ENCODE results near the gene H2AZ2.
"Not testable (repeated sequence)": the region's sequence is repeated elsewhere in the genome, so short reads cannot be mapped to it uniquely, and the experiment has no call there.

The H2AZ2 gene

GRCh38 chr7:44875241-44875640 lies 27.4 kb upstream of the H2AZ2 start:
- DNase-seq (ENCODE audit: extremely low spot score): no peak
- ChIA-PET CTCF (no interaction called here), POLR2A (interaction anchor here (1.0 to 1.8 kb wide), 2 partner anchors 10 to 24 kb away, joined by 3 to 8 read pairs; partner anchors contain the start of gene PURB)
- TF ChIP-seq CTBP1 (IDR thresholded peaks at IDR 0.05; ENCODE audit: borderline replicate concordance) (no peak), SUZ12 (IDR thresholded peaks at IDR 0.05) (no peak), PKNOX1 (IDR thresholded peaks at IDR 0.05) (no peak), ELF4 (IDR thresholded peaks at IDR 0.05) (no peak), L3MBTL2 (conservative IDR thresholded peaks at IDR 0.05) (no peak), LEF1 (IDR thresholded peaks at IDR 0.05; ENCODE audit: borderline replicate concordance) (no peak), HDGF (IDR thresholded peaks at IDR 0.05; ENCODE audit: borderline replicate concordance) (no peak), ZNF384 (IDR thresholded peaks at IDR 0.05) (no peak), FOXK2 (IDR thresholded peaks at IDR 0.05) (no peak), BHLHE40 (IDR thresholded peaks at IDR 0.05; ENCODE audit: borderline replicate concordance) (no peak), FOXA1 (IDR thresholded peaks at IDR 0.05) (no peak), SP1 (IDR thresholded peaks at IDR 0.05) (no peak), FOXM1 (IDR thresholded peaks at IDR 0.05; ENCODE audit: borderline replicate concordance) (no peak), TARDBP (IDR thresholded peaks at IDR 0.05) (no peak), NFRKB (IDR thresholded peaks at IDR 0.05) (no peak), ARNT (IDR thresholded peaks at IDR 0.05) (no peak)

GRCh38 chr7:44872787-44873186 lies 24.9 kb upstream of the H2AZ2 start:
- DNase-seq (ENCODE audit: extremely low spot score): no peak
- POLR2A ChIA-PET: interaction anchor here (1.1 kb wide), 1 partner anchor 10 kb away, joined by 3 read pairs; no protein-coding TSS in a partner anchor
- TF ChIP-seq ZNF384 (IDR thresholded peaks at IDR 0.05): no peak
- CTCF ChIA-PET: interaction anchor here (0.5 kb wide), 1 partner anchor 127 kb away, joined by 3 read pairs; no protein-coding TSS in a partner anchor

GRCh38 chr7:44871918-44872317 lies 24.0 kb upstream of the H2AZ2 start:
- CTCF ChIA-PET; DNase-seq (ENCODE audit: extremely low spot score); POLR2A ChIA-PET: not testable (repeated sequence)

GRCh38 chr7:44870780-44871179 lies 22.9 kb upstream of the H2AZ2 start:
- DNase-seq (ENCODE audit: extremely low spot score); CTCF ChIA-PET; POLR2A ChIA-PET: not testable (repeated sequence)

- DNase-seq (ENCODE audit: extremely low spot score); CTCF ChIA-PET; POLR2A ChIA-PET: not testable (repeated sequence)
Measured at GRCh38 chr7:44870336-44870735, 22.4 kb upstream of the H2AZ2 start.

- TF ChIP-seq ELF4 (IDR thresholded peaks at IDR 0.05) (no peak), BHLHE40 (IDR thresholded peaks at IDR 0.05; ENCODE audit: borderline replicate concordance) (no peak), PKNOX1 (IDR thresholded peaks at IDR 0.05) (no peak), FOXM1 (IDR thresholded peaks at IDR 0.05; ENCODE audit: borderline replicate concordance) (no peak), TARDBP (IDR thresholded peaks at IDR 0.05) (no peak), LEF1 (IDR thresholded peaks at IDR 0.05; ENCODE audit: borderline replicate concordance) (no peak), HDGF (IDR thresholded peaks at IDR 0.05; ENCODE audit: borderline replicate concordance) (no peak), NFRKB (IDR thresholded peaks at IDR 0.05) (no peak), L3MBTL2 (conservative IDR thresholded peaks at IDR 0.05) (no peak), SP1 (IDR thresholded peaks at IDR 0.05) (no peak), SUZ12 (IDR thresholded peaks at IDR 0.05) (no peak), CTBP1 (IDR thresholded peaks at IDR 0.05; ENCODE audit: borderline replicate concordance) (no peak), ZNF384 (IDR thresholded peaks at IDR 0.05) (no peak), FOXK2 (IDR thresholded peaks at IDR 0.05) (no peak), FOXA1 (IDR thresholded peaks at IDR 0.05) (no peak), ARNT (IDR thresholded peaks at IDR 0.05) (no peak)
- no peak for DNase-seq (ENCODE audit: extremely low spot score)
- ChIA-PET CTCF (interaction anchor here (0.8 to 1.2 kb wide), 2 partner anchors 9 to 12 kb away, joined by 4 to 7 read pairs; no protein-coding TSS in a partner anchor), POLR2A (interaction anchor here (1.0 to 2.7 kb wide), 3 partner anchors 17 to 19 kb away, joined by 3 to 12 read pairs (median 8); partner anchors contain the start of genes H2AZ2 and PURB)
Measured at GRCh38 chr7:44867073-44867995, 19.4 kb upstream of the H2AZ2 start.

- ChIA-PET POLR2A (interaction anchor here (1.8 kb wide), 1 partner anchor 13 kb away, joined by 13 read pairs; the partner anchor contains the start of gene H2AZ2), CTCF (interaction anchor here (0.6 to 0.7 kb wide), 2 partner anchors 57 to 163 kb away, joined by 3 to 5 read pairs; no protein-coding TSS in a partner anchor)
- DNase-seq (ENCODE audit: extremely low spot score): not testable (repeated sequence)
Measured at GRCh38 chr7:44861949-44862348, 14.1 kb upstream of the H2AZ2 start.

GRCh38 chr7:44858161-44858560 lies 10.3 kb upstream of the H2AZ2 start:
- no peak for DNase-seq (ENCODE audit: extremely low spot score)
- CTCF ChIA-PET: interaction anchor here (1.0 to 1.5 kb wide), 2 partner anchors 8 to 9 kb away, joined by 3 to 7 read pairs; no protein-coding TSS in a partner anchor
- POLR2A ChIA-PET: interaction anchor here (1.4 kb wide), 1 partner anchor 9 kb away, joined by 10 read pairs; no protein-coding TSS in a partner anchor
- TF ChIP-seq L3MBTL2 (conservative IDR thresholded peaks at IDR 0.05) (no peak), HDGF (IDR thresholded peaks at IDR 0.05; ENCODE audit: borderline replicate concordance) (no peak), ELF4 (IDR thresholded peaks at IDR 0.05) (no peak), SP1 (IDR thresholded peaks at IDR 0.05) (no peak), FOXA1 (IDR thresholded peaks at IDR 0.05) (no peak), NFRKB (IDR thresholded peaks at IDR 0.05) (no peak), CTBP1 (IDR thresholded peaks at IDR 0.05; ENCODE audit: borderline replicate concordance) (no peak), LEF1 (IDR thresholded peaks at IDR 0.05; ENCODE audit: borderline replicate concordance) (no peak), FOXK2 (IDR thresholded peaks at IDR 0.05) (no peak), ZNF384 (IDR thresholded peaks at IDR 0.05) (no peak), TARDBP (IDR thresholded peaks at IDR 0.05) (no peak), FOXM1 (IDR thresholded peaks at IDR 0.05; ENCODE audit: borderline replicate concordance) (no peak), BHLHE40 (IDR thresholded peaks at IDR 0.05; ENCODE audit: borderline replicate concordance) (no peak), PKNOX1 (IDR thresholded peaks at IDR 0.05) (no peak), SUZ12 (IDR thresholded peaks at IDR 0.05) (no peak), ARNT (IDR thresholded peaks at IDR 0.05) (no peak)

All from HEK293T (cell line).